Esophagus muscularis mucosa (tissue), 2 donors: ENCODE data around the gene NDRG4.

Source experiments
- POLR2A ChIP-seq: fragments of 450-650 bp; IDR thresholded peaks from one replicate; pipeline ENCODE4 v1.6.1; 2017; ENCODE audit warnings: antibody characterized with exemption, moderate library complexity, mild to moderate bottlenecking, low read depth
- POLR2AphosphoS5 ChIP-seq, 2 donors: sonication (generic); formaldehyde crosslinking; IDR thresholded peaks; one replicate each; pipeline ENCODE4 v1.6.1; 2017; ENCODE audit warnings: antibody characterized with exemption in 2 of 2

DNA sequence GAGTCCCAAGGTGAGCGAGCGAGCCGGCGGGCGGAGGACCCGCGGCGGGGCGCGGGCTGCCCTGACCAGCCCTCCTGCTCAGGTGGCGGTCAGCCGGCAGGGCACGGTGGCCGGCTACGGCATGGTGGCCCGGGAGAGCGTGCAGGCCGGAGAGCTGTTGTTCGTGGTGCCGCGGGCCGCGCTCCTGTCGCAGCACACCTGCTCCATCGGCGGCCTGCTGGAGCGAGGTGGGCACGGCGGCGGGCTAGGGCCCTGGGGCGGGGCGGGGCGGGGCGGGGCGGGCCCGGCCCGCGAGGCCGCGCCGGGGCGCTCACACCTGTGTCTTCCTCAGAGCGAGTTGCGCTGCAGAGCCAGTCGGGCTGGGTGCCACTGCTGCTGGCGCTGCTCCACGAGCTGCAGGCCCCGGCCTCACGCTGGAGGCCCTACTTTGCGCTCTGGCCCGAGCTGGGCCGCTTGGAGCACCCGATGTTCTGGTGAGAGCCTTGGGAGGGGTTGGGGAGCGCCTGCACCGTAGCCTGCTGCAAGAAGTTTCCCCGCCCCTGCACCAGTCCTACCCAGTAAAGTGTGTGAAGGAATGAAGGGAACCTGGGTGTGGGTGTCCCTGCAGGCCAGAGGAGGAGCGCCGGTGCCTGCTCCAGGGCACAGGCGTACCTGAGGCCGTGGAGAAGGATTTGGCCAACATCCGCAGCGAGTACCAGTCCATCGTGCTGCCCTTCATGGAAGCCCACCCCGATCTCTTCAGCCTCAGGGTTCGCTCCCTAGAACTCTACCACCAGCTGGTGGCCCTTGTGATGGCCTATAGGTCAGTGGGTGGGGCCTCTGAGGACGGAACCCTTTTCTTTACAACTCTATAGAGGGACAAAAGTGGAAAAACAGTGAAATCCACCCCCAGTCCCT, 16.2 kb downstream of the NDRG4 start:
- TF ChIP-seq POLR2A (no peak), POLR2AphosphoS5 (IDR thresholded peaks at IDR 0.05) (no peak)
